ENCODE data around the gene MYO10.
"Not testable (repeated sequence)": the region's sequence is repeated elsewhere in the genome, so short reads cannot be mapped to it uniquely, and the experiment has no call there.

MYO10 gene

DNA sequence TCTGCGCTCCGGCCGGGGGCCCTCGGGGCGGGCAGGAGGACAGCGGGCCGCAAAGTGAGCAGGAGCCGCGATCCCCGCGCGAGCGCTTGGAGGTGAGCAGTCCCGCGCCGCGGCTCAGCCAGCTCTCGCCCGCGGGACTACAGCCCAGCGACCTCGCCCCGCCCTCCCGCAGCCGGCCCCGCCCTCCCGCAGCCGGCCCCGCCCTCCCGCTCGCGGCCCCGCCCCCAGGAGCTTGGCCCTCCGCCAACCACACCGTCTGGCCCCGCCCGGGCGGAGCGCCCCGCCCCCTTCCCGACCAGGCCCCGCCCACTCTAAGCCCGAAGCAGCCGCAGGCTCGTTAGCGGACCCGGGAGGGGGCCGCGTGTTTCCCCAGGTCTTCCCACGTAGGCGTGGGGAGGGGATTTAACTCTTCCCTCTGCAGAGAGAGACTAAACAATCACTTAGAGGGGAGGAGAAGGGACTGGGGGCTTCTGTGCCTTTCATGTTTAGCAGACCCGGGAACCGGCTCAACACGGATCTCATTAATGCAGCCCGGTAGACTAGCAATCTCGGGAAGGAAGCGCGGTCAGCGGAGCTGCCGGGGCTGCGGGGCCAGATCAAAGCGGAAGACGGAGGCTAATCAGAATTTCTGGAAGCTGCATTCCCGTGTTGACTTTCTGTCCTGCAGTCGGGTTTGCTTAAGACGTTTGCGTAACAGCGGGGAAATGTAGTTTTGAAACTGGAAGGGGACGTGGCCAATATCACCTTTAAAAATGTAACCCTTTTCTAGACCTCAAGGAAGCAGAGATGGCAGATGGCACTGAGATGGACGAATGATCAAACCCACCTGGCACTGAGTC, at the start of gene MYO10:
Gene MYO10 (minus strand): TSS at position 139 of the 839 bp plus-strand sequence. CDS start 480 bp downstream, outside the sequence.
- DNase-seq (ENCODE audit: low read depth), result peak; percentile 80

DNA sequence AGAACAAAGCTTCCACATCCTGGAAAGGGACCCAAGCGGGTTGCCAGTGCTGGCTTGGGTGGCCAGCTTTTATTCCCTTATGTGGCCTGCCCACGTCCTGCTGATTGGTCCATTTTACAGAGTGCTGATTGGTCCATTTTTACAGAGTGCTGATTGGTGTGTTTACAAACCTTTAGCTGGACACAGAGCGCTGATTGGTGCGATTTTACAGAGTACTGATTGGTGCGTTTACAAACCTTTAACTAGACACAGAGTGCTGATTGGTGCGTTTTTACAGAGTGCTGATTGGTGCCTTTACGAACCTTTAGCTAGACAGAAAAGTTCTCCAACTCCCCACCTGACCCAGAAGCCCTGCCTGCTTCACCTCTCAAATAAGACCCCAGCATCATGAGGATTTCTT, 49.2 kb upstream of the MYO10 start:
- DNase-seq (ENCODE audit: low read depth), result not testable (repeated sequence)

DNA sequence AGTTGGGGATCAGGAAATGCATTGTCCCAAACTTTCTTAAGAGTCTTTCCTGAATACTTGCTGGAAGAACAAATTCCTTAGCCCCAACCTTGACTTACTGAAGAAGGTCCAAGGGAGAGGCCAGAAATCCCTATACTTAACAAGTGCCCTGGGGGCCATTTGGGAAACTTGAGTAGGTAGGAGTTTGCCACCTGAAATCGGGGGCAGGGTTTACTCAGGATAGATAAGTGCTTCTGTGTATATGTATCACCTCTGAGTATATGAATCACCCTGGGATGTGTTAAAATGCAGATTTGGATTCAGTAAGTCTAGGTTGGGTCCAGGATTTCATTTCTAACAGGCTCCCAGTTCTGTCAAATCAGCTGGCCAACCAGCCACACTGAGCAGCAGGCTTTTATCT, 47.9 kb upstream of the MYO10 start:
- DNase-seq (ENCODE audit: low read depth), result no peak

DNA sequence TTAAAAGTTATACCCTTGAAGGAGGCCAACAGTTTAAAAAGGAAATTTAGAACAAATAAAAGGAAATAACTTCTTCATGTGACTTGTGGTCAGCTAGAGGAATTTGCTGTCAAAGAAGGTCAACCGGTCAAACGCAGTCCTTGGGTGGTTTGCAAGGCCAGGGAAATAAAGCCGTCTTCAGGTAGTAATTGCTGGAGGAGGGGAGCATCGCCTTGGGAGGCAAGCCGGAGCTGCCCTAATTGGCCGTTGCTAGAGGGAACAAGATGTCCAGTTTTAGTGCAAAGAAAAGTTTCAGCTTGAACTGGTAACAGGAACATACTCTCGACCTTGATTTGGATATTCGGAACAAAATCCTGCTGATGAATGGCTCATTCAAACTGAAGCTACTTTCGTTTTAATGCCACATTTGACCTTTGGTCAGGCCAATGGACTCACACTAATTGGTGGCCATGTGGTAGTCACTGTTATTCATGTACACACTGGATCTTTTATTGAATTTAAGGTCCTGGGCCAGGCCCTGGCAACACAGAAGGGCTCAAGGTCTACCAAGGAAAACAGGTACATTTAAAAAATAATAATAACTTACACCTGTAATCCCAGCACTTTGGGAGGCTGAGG, 47.0 kb upstream of the MYO10 start:
- peak; percentile 57 for DNase-seq (ENCODE audit: low read depth)

DNA sequence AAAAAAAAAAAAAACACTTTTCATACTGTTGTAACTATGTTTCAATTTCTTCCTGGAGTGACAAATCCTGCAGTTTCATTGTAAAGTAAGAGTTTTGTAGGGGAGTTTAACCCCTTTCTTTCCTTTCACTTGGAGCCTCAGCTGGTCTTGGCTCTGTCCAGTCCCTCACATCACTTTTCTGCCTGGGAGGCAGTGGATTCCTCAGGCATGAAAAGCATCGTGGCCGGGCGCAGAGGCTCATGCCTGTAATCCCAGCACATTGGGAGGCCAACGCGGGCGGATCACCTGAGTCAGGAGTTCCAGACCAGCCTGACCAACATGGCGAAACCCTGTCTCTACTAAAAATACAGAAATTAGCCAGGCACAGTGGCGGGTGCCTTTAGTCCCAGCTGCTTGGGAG, 45.6 kb upstream of the MYO10 start:
- DNase-seq (ENCODE audit: low read depth), result no peak

DNA sequence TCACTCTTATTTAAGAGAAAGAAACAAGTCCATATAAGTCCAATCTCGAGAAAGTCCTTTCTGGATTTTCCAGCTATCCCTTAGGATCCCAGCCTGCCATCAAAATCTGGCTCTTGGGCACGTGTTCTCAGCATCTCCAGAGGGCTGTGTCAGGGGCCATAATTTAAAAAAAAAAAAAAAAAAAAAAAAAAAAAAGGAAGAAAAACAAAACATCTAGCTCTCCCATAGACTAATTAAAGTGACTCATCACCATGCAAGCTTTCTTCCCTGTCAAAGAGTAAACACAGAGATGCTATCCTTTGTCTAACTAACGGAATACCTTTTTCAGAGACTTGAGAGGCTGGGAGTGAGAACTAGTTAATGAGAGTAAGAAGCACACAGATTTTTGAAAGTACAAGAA, 44.9 kb upstream of the MYO10 start:
- peak; percentile 66 for DNase-seq (ENCODE audit: low read depth)

DNA sequence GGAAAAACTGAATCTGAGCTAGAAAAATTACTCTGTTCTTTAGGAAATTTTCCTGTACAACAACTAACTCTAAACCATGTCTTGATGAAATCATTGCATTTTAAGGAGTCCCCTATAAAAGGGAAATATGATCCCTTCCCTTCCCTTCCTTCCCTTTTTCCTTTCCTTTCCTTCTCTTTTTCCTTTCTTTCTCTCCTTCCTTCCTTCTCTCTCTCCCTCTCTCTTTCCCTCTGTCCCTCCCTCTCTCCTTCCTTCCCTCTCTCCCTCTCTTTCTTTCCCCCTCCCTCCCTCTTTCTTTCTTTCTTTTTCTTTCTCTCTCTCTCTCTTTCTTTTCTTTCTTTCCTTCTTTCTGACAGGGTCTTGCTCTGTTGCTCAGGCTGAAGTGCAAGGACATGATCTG, 42.2 kb upstream of the MYO10 start:
- no peak for DNase-seq (ENCODE audit: low read depth)

DNA sequence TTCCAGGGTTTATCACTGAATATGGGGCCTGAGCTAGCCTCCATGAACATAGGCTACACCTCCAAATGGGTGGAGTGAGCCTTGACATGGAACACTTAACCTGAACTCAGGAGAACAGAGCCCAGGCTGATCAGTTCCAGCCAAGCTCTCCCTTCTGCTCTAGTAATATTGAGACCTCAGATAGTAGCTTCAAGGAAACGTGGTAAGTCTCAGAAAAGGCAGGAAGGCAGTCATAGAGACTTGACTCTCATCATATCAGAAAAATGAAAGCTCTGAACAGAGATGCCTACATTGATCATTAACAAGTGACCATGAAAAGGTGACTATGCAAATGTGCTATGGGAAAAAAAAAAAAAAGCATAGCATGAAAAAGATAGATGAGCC, 40.5 kb upstream of the MYO10 start:
- no peak for DNase-seq (ENCODE audit: low read depth)

DNA sequence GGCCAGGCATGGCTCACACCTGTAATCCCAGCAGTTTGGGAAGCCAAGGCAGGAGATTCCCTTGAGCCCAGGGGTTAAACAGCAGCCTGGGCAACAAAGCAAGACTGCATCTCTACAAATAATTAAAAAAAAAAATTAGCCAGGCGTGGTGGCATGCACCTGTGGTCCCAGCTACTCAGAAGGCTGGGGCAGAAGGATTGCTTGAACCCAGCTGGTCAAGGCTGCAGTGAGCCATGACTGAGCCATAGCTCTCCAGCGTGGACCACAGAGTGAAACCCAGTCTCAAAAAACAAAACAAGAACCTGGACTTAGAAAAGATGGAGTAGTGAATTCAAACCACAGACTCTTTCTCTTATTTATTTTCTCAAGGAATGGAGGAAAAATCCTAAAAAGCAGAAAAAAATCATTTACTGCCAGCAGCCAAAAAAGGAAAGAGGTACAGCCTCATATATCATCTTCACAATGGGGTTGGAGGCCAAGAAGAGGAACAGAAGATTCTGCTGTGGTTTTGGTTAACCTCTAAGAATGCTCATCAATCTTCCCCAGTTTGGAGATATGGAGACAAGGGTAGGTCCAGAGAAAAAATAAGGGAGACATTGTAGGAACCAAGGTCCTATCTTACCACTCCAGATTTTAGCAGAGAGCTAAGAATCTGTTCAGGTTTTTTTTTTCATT, 40.0 kb upstream of the MYO10 start:
- DNase-seq (ENCODE audit: low read depth), result peak; percentile 59

DNA sequence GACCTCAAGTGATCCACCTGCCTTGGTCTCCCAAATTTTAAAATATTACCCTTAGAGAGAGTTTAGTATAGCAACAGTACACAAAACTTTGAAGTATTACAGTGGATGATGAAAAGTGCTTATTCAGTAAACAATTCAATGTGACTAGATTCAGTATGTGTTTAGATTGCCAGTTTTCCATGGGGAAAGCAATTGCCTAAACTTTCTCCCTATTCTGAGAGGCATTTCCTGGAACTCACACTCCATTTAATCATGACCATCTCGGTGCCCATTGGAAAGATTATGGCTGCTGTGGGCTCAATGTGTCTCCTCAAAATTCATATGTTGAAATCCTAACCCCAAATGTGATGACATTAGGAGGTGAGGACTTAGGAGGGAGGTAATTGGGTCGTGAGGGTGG, 38.9 kb upstream of the MYO10 start:
- no peak for DNase-seq (ENCODE audit: low read depth)

DNA sequence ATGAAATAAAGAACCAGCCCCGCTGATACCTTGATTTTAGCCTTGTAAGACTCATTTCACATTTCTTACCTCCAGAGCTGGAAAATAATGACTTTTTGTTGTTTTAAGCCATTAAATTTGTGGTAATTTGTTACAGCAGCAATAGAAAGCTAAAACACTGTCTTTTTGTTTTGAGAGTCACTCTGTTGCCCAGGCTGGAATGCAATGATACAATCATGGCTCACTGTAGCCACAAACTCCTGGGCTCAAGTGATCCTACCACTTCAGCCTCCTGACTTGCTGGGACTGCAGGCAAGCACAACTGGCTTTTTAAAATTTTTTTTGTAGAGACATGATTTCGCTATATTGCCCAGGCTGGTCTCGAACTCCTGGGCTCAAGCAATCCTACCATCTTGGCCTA, 34.7 kb upstream of the MYO10 start:
- peak; percentile 57 for DNase-seq (ENCODE audit: low read depth)

DNA sequence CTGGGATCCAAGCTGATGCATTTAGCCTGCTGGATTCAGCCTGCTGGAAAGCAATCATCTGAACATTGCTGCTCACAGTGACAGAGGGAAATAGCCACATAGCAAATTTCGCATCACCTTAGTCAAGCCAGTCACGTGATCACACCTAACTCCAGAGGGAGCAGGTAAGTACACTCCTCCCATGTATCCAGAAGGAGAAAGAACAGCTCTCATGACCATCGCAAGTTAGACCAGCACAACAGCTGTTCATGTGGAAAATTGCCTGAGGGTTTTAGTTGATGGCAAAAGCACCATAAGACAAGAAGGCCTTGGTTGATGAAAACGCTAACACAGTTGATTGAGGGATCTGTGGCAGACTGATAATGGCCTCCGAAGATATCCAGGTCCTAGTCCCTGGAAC, 34.2 kb upstream of the MYO10 start:
- DNase-seq (ENCODE audit: low read depth), result no peak

DNA sequence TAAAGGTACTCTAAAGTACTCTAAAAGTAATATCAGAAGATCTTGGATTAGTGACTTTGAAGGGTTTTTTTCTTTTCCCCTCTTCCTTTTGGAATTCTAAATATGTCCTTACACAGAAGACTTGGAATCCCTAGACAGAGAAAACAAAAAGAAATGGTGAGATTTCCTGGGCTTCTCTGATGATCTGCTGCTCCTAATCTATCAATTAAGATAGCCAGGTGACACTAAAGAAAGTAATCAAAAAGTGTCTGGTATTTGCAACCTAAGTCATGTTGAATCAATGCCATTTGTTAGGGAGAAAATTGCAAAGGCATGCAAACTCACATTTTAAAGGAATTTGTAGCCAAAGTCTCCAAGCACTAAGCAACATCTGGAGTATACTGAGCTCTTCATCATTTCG, 29.5 kb upstream of the MYO10 start:
- peak; percentile 28 for DNase-seq (ENCODE audit: low read depth)

DNA sequence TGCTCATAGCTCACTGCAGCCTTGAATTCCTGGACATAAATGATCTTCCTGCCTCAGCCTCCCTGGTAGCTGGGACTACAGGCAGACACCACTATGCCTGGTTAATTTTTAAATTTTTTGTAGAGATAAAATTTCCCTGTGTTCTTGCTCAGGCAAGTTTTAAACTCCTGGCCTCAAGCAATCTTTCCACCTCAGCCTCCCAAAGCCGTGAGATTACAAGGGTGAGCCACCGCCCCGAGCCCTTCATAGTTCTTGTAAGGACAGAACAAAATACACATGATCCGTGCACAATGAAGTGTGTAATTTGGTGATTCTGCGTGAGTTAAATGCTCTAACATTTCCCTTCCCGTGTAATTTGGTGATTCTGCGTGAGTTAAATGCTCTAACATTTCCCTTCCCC, 27.7 kb upstream of the MYO10 start:
- DNase-seq (ENCODE audit: low read depth), result no peak

DNA sequence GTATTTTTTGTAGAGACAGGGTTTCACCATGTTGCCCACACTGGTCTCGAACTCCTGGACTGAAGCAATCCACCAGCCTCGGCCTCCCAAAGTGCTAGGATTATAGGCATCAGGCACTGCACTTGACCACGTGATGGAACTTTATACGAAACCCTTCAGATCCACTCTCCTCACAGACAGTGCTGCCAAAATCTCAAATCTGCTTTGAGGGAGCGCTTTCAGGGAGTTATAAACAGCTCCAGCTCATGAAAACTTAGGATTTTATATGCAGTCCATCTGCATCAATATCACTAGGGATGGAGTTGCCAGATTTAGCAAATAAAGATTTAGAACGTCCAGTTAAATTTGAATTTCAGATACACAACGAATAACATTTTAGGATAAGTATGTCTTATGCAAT, 25.0 kb upstream of the MYO10 start:
- no peak for DNase-seq (ENCODE audit: low read depth)

DNA sequence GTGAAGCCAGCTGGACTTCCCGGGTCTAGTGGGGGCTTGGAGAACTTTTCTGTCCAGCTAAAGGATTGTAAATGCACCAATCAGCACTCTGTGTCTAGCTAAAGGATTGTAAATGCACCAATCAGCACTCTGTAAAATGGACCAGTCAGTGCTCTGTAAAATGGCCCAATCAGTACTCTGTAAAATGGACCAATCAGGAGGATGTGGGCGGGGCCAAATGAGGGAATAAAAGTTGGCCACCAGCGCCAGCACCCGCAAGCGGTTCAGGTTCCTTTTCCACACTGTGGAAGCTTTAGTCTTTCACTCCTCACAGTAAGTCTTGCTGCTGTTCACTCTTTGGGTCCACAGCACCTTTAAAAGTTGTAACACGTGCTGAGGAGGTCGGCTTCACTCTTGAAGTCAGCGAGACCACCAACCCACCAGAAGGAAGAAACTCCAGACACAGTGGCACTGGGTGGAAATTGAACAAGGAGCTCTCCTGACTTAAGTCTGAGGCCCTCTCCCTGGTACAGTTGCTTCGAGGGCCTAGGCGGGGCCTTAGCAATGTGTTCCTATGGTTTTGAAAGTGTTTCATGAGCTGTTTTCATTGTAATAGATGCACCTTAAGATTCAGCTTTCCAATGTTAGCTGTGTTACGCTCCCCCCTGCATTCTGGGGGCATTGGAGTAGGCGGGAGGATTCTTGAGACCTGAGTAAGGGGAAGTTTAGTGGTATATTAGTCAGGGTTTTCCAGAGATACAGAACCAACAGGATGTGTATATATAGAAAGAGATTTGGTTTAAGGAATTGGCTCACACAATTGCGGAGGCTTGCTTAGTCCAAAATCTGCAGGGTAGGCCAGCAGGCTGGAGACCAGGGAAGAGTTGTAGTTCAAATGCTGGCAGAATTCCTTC, 21.5 kb upstream of the MYO10 start:
- peak; percentile 95 for DNase-seq (ENCODE audit: low read depth)

DNA sequence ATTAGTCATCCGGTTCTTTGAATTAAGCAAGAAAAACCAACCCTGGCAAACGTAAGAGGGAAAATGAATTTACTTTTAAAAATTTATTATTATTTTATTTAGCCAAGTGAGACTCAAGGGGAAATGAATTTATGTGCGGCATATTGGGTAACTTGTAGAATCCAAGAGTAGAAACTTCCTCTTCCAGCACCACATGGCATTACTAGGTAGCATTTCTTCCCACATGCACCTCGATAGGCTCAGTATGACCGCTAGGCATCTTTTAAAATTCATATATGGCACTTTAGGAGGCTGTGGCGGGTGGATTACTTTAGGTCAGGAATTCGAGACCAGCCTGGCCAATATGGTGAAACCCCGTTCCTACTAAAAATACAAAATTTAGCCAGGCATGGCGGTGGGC, 17.6 kb upstream of the MYO10 start:
- DNase-seq (ENCODE audit: low read depth), result no peak

DNA sequence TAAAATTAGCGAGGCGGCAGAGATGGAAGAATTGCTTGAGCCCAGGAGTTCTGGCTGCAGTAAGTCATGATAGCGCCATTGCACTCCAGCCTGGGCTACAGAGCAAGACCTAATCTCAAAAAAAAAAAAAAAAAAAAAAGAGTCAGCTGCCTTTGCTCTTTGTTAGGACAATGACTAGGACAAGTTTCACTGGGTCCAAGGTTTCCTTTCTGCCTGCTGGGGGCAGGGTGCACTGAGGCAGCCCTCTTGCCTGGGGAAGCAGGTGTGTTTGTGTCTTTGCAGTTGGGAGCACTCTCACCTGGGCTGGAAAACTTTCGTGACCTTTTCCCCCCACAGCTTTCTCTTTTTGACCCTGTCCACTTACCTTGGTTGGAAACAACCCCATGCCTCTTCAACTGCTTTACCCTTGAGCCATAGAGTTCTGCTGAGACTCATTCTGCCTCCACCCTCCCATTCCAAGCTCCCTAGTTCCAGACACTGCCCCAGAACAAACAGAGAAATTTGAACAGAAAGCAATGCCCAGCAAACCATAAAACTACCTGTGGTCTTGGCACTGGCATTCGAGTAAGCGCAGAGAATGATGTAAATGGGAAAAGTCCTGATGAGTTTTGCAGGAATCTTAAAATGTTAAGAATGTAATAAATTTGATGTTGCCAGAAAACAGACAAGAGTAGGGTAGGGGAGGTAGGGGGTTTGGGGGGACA, 17.0 kb upstream of the MYO10 start:
- no peak for DNase-seq (ENCODE audit: low read depth)

DNA sequence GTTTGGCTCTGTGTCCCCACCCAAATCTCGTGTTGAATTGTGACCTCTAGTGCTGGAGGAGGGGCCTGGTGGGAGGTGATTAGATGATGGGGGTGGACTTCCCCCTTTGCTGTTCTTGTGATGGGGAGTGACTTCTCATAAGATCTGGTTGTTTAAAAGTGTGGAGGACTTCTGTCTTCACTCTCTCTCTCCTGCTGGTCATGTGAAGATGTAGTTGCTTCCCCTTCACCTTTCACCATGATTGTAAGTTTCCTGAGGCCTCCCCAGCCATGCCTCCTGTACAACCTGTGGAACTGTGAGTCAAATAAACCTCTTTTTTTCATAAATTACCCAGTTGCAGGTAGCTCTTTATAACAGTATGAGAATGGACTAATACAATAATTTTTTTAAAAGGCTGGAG, 10.6 kb upstream of the MYO10 start:
- DNase-seq (ENCODE audit: low read depth), result no peak

DNA sequence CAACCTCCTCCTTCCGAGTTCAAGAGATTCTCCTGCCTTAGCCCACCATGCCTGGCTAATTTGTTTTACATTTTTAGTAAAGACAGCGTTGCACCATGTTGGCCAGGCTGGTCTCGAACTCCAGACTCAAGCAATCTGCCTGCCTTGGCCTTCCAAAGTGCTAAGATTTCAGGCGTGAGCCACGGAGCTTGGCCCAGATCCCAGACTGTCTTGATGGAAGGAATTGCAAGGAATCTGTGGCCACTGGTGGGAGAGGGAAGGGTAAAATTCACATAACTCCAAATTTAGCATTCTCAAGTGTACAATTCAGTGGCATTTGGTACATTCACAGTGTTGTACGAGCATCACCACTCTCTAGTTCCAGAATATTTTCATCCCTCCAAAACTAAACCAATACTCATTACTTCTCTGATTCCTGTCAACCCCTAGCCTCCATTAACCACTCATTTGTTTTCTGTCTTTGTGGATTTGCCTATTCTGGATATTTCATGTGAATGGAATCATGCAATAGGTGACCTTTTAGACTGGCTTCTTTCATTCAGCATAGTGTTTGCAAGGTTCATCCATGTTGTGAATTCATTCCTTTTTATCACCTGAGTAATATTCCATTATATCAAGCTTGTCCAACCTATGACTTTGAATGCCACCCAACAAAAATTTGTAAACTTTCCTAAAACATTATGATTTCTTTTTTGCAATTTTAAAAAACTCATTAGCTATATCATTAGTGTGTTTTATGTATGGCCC, 8.9 kb upstream of the MYO10 start:
- peak; percentile 31 for DNase-seq (ENCODE audit: low read depth)
